ENCODE results near the gene CCDC195.

Gene CCDC195, protein sequence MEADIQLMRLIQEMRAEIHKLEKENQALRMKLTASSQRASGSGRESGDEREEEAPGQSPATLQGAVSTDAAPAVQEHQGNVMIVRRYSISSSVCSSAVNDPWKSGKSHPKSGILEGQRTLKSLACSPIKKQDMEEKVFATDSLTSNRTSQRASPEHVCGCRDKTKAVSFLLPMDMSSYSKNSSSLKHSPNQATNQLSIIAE

DNA sequence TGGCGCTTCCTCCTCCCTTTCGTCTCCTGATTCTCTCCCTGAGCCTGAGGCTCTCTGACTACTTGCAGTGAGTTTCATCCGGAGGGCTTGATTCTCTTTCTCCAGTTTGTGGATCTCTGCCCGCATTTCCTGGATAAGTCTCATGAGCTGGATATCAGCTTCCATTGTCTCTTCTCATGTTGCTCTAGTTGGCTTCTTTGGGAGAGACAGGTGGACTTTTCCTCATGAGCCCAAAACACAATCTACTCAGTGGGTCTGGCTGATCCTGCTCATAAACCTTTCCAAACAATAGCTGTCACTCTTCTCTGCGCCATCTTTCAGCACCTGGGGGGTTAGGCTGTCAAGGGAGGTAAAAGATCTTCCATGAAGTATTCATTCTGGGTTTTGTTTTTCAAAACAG is at the start of gene CCDC195:
TSS of gene CCDC195 (minus strand) at position 165 of the 400 bp plus-strand sequence. CDS start at position 165, 0 bp downstream.
- DNase-seq: no peak

DNA sequence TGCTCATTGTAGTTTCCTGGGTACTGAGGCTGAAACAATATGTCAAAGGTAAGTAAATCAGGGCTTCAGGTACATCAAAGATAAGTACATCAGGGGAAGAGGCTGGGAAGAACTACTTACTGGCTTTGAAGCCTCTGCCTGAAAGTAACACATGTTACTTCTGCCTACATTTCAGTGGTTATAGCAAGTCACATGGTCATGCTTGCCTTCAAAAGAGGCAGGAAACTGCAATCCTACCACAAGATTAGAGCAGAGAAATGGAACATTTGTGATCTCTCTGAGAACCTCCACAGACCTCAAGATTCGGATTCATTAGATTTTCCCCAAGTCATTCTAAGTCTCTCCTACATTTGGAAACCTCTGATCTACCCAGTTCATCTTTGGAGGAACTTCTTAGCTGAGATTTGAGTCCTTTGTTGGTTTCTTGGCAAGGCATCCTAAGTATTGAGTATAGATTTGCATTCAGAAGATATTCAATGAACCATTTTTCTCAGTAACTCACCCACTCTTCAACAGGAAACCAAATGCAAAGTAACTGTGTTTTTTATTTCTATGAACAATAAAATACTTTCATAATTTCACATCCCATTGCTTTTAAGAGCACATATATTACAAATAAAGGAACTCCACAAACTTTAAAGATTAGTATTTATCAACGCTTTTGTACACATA is 48.5 kb upstream of the CCDC195 start:
- no peak for DNase-seq

DNA sequence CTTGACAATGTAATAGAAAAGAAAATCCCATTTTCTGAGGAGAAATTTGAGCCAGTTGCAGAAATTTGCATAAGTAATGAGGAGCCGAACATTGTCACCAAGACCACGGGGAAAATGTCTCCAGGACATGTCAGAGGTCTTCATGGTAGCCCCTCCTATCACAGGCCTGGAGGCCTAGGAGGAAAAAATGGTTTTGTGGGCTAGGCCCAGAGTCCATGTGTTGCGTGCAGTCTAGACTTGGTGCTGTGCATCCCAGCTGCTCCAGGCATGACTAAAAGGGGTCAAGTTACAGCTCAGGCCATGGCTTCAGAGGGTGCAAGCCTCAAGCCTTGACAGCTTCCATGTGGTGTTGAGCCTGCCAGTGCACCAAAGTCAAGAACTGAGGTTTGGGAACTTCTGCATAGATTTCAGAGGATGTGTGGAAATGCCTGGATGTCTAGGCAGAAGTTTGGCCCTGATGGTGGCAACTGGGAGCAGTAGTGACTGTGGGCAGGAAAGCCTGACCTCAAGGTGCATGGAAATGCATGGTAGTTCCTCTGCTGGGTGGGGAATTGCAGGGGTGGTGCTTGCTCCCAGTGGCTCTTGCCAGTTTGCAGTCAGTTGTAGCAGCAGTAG is 41.9 kb upstream of the CCDC195 start:
- DNase-seq: no peak

DNA sequence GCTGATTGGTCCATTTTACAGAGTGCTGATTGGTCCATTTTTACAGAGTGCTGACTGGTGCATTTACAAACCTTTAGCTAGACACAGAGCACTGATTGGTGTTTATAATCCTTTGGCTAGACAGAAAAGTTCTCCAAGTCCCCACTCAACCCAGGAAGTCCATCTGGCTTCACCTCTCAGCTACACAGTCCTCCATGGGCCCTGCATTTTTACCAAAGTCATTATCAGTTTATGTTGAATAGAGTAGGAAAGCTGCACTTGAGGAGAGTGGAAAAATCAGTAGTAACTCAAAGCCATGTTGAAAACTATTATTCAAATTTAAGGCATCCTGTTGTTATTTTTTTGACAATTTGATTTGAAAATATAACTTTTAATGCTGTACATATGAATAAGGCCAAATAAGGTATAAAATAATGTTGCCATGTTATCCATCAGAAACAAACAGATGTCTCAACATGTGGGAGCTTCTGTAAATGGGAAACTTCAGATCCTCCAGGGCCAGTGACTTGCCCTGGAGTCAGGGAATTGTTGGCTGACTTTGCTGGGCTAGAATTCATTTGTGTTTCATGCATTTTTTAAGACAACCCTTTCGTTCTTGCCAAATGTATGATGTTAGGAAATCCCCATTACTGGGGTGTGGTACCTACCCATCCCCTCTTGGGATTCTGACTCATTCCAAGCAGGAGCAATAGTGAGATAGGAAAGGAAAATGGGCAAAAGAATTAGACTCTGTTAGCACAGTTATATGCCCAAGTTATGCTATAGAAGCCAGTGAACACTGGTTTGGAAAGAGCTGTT is 37.8 kb upstream of the CCDC195 start:
- DNase-seq: no peak

DNA sequence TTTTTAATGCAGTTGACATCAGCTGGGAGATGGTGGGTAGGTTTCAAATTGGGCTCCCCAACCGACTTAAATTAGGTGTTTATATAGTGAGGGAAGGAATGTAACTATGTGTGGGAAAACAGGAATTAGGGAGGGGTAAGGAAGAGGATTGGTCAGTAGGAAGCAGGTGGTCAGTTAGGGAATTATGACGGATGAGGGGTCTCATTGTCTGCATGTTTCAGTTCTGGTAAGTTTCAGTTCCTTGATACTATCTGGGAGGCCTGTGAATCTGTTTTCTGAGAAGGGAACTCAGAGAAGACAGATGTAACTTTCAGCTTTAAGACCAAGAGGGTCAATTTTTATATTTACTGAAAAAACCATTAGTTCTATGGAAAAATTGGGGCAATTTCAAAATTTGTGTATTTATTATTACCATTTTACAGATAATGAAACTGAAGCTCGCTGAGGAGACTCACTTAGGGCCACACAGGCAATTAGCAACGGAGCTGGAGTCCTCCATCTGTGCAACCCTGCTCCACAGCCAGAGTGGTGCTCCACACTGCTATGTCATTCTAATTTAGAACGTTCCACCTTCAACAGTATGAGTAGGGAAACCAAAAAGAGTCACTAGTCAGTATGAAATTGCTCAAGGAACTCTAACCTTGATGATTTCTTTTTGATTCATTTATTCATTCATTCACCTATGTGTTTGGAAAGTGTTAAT is 36.0 kb upstream of the CCDC195 start:
- no peak for DNase-seq

DNA sequence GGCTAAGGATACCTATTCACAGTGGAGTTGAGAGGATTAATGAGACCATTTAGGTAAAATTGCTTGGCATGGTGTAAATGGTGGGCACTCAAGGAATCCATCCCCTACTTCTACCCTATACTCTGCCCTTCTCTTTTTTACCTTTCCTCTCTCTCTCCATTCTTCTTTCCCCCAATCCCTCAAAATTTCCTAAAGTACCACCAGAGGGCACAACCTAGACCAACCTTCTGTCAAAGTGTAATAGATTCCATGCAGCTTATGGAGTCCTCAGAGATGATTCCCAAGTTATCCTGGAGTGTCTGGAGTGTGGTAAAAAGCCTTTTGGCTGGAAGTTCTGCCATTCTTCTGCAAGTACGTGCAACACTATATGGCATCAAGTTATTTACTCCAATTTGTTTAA is 33.0 kb upstream of the CCDC195 start:
- DNase-seq: no peak

DNA sequence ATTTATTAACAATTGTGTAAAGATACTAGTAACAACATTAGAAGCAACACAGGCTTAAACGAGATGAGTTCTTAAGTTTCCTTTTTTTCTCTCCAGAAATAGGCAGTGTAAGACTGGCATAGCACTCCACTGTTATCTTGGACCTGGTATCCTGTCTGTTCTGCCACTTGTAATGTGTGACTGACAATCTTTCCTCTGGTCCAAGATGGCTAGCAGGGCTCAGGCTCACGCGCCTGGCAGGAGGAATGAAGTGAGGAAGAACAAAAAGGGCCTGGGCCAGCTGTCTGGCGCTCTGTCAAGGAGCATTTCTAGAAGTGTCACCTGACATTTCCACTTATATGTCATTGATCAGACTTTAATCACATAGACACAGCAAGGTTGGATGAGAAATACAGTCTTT is 31.6 kb upstream of the CCDC195 start:
- no peak for DNase-seq

DNA sequence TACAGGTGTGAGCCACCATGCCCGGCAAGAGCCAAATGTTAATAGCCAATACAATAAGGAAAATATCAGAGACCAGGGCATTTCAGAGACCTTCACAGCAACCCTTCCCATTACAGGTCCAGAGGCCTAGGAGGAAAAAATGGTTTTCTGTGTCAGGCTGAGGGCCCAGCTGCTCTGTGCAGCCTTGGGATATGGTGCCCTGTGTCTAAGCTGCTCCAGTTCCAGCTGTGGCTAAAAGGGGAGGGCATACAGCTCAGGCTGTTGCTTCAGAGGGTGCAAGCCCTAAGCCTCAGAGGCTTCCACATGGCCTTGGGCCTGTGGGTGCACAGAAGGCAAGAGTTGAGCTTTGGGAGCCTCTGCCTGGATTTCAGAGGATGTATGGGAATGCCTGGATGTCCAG is 20.1 kb upstream of the CCDC195 start:
- DNase-seq: no peak

DNA sequence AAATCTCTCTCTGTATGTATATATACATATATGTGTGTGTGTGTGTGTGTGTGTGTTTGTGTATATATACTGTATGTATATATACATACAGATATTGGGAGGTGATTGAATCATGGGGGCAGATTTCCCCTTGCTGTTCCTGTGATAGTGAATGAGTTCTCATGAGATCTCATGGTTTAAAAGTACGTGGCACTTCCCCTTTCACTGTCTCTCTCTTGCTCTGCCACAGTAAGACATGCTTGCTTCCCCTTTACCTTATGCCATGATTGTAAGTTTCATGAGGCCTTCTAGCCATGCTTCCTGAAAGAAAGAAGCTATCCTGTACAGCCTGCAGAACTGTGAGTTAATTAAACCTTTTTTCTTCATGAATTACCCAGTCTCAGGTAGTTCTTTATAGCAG is 18.8 kb upstream of the CCDC195 start:
- no peak for DNase-seq

DNA sequence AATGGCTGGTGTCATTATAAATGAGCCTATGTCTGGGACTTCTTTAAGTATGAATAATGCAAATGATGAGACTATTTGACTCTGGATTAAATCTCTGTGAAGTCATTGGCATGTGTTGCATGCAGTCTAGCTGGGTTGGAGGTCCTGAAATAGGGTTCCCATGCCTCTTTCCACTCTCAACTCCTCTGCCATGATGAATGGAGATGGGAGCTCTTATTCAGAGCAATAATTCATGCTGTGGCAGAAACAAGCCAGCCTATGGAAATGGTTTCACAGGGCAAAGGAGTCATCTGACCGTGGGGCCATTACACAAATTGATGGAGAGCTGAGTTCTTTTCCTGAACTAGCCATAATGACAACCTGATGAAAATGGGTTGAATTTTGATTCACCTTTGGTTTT is 15.5 kb upstream of the CCDC195 start:
- DNase-seq: no peak

DNA sequence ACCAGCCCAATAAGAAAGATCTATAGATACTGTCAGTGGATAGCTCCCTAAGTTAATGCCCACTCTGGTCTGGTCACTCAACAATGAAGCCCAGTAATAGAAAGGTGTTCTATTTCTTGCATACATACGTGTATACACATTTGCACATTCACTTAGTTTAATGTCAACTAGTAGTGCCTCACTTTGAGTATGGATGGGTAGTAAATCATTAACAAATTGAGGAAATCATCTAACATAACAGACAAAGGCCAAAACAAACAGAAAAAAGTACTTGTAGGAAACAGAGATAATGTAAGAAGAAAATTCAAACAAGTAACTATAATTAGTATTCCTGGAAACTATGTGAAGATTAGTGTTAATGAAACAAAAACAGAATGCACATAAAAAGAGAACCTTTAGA is 13.3 kb upstream of the CCDC195 start:
- DNase-seq: no peak

DNA sequence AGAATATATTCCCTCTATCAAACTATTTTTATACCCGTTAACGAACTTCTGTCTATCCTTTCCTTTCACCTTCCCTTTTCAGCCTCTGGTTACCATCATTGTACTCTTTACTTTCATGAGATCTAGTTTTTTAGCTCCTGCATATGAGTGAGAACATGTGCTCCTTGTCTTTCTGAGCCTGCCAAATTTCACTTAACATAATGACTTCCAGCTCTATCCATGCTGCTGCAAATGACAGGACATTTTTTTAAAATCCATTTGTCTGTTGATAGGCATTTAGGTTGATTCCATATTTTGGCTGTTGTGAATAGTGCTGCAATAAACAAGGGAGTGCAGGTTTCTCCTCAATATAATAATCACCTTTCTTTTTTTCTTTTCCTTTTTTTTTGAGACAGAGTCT is 8.2 kb upstream of the CCDC195 start:
- DNase-seq: no peak

DNA sequence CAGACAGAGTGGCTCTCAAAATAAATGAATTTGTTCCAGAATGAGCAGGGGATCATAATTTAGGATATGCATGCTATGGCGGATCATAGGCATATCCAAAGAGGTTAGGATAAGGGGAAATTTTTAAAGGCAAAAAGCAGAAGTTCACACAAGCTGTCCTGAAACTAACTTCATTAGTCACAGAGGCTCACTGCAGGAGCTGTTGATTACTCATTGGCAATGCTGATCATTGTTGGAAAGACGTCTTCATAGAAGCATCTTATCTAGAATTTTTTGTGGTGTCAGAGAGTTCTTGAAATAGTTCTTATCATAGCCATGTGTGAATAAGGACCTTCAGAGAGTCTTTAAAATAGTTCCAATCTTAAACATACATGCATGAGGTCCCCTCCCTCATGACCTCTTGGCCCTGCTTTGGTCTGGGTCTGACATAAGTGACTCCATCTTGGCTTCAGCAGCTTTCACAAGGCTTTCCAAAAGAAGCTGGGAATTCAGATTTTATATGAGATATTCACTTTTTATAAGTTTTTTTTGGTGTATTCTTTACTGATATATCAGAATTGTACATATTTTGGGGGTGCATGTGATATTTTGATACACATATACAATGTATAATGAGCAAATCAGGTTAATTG is 7.5 kb upstream of the CCDC195 start:
- no peak for DNase-seq

DNA sequence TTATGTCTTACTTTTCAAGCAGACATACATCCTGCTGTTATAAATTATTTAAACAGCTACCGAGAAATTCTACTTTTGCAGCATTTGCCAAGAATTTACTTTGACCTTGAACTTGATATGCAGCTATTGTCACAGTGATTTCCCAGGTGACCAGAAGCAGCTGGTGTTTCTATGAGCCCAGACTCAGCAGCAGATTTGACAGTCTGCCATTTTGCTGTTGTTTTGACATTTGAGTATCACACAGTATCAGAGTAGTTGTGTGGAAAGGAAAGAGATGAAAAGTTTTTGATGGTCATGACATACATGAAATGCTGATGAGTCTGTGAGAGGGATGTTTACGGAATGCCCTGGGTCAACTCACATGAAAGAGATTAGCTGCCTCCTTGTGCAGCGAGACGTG is 6.6 kb upstream of the CCDC195 start:
- DNase-seq: no peak

DNA sequence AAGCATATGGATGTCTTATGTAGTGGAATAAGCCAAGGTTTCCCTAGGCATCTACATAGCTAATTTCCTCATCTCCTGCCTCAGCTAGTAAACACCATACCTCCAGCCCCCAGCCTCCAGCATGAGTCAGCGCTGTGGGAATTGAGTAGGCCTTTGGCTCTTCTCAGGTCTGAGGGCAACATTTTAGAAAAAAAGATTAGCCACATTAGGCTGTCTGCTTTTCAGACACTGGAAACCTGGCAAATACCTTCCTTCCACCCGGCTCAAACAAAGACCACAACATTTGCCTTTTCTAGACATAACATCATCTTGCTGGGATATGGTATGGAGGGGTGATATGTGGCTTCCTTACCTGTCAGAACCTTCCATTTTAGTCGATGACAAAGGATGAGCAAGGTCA is 6.1 kb upstream of the CCDC195 start:
- no peak for DNase-seq

DNA sequence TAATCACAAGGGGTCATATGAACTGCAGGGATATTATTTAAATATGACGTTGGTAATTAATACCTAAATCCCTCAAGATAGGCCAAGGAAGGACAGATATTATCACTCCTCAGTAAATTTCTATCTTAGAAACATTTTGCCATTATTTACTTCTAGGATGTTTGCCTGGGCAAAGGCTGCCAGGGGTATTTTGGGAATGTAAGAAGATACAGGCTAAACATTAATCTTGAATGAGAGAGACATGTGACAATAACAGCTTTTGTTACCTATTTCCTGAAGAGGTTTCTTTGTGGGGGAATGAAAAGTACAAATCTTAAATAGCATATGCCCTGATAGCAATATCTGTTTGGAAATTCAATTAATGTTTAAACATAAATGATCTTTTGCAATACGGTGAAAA is 756 bp upstream of the CCDC195 start:
- no peak for DNase-seq

DNA sequence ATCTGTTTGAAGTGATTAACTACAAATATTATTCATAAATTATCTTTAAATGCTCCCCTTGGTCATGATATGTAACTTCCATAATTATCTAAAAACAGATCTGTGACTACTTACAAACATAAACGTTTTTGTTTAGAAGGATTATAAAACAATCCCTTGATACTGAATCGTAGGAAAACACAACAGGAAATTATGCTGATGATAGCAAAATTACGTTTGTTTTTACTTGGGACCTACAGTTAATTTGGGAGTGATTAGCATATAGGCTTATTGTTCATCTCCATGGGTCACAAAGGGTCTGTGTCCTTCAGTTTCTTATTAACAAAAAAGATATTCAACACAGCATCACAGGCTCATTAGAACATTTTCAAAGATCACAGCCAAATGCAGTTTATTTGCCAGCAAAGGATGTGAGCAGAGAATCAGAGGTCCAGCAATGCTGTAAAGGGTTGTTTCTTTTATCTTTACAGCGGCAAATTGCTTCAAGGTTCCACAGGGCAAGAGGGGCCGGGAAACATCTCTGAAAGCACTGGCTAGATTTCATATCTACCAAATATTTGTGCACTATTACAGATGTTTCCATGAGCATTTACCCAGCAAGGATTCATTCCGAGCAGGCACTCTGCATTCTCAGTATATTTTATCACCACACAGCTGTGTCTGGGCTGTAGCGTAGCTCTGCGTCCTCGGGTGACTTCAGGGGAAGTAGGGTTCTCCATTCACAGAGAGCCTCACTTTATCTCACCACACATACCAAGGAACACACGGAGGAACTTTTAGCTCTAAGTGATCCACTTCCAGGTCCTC is 4.1 kb downstream of the CCDC195 start:
- DNase-seq: no peak

DNA sequence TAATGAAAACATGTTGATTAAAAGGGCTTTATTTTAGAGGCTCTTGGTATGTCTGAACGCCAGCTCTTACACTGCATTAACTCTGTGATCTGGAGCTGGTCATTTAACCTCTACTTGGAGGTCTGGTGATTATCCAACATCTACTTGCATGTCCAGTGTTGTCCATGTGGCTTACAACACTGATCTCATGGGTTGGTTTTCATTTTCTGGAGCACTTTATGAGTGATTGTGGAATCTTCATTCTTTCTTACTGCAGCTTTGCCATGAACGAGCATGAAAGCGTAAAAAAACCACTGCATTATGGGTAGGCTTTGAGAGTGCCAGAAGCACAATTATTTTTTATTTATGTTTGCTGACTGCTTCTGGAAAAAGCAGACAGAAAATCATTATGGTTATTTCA is 4.8 kb downstream of the CCDC195 start:
- DNase-seq: no peak

DNA sequence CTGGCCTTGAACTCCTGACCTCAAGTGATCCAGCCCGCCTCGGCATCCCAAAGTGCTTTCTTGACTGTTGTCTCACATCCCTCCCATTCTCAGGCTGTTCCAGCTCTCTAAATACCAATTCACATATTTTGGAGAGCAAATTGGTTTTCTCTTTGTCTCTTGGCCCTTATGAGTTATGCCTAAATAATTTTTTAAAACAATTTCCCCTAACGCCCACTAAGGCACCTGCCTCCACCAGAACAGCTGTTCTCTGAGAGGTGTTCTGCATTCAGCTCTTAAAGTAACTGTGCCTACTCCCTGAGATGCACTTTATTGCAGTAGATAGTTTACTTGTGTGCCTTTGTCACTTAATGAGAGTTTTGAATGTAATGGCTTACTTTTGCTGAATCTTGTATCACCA is 6.9 kb downstream of the CCDC195 start:
- DNase-seq: no peak

DNA sequence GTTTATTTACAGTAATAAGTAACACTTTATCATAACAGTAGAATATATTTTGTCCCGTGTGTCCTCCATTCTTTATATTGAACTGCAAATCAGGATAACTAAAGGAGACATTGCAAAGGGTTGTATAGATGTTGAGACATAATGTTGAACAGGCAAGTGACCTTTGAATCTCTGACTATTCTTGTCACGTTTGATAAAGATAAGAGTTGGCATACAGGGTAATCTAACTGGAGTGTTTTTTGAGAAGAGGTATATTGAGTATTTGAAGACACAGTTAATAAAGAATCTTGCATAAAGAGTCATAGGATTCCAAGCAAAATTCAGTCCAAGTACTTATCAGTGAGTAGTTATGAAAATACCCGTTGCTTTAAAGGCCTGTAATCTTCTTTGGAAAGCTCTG is 21.7 kb downstream of the CCDC195 start:
- DNase-seq: no peak

DNA sequence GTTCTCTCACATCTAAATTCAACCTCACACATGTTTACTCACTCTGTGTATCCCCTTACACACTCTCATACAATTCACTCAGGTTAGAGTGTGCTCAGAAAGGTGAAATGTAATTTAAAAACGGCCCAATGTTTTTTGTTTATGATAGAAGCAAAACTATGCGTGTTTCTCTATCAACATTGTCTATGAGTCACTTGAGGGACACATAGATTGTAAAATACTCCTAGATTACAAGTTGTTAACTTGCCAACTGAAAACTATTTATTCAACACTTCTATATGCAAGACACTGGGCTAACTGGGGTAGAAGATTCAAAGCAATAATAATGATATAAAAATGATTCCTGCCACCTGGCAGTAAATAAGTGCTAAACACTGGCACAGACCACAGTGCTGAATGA is 24.6 kb downstream of the CCDC195 start:
- DNase-seq: no peak

DNA sequence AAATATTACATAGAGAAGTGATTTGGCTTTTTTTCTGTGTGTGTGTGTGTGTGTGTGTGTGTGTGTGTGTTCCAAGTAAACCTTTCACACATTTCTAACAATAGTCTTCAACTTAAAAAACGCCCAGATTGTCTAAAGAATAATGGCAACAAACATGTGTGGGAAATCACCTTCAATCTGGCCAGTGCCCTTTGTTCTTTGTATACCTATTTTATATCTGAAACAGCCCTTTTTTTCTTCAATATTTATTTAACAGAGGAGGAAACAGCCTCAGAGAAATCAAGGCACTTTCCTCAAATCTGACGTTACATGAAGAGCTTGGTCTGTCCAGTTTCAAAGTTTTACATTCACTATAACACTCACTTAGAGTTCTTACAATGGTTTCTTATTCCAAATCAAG is 25.3 kb downstream of the CCDC195 start:
- no peak for DNase-seq

All from activated naive CD4-positive, alpha-beta T cell treated with anti-CD3 and anti-CD28 coated beads, Interleukin-2, amount 50 U/mL, for 16 hours (primary cell).